Transverse colon (tissue), 4 donors: Measurements from ENCODE around the gene VPS9D1.

ENCODE experiments used
- POLR2AphosphoS5 ChIP-seq, 3 donors: sonication (generic); formaldehyde crosslinking; IDR thresholded peaks; one replicate each; pipeline ENCODE4 v1.6.1; 2016; ENCODE audit warnings: antibody characterized with exemption in 3 of 3
- TF ChIP-seq, protein P1 (sequence below), 5 experiments: fragments of 200-600 bp in 3 of 5; fragments of 450-650 bp in 2 of 5; sonication (generic) in 3 of 5; IDR thresholded peaks; 1 replicate in 2 of 5; 2 replicates in 3 of 5; pipeline ENCODE4 v1.5.1; 2016 to 2017; ENCODE audit warnings: antibody characterized with exemption in 5 of 5, inconsistent platforms in 3 of 5, mild to moderate bottlenecking in 2 of 5, moderate library complexity in 1 of 5

DNA sequence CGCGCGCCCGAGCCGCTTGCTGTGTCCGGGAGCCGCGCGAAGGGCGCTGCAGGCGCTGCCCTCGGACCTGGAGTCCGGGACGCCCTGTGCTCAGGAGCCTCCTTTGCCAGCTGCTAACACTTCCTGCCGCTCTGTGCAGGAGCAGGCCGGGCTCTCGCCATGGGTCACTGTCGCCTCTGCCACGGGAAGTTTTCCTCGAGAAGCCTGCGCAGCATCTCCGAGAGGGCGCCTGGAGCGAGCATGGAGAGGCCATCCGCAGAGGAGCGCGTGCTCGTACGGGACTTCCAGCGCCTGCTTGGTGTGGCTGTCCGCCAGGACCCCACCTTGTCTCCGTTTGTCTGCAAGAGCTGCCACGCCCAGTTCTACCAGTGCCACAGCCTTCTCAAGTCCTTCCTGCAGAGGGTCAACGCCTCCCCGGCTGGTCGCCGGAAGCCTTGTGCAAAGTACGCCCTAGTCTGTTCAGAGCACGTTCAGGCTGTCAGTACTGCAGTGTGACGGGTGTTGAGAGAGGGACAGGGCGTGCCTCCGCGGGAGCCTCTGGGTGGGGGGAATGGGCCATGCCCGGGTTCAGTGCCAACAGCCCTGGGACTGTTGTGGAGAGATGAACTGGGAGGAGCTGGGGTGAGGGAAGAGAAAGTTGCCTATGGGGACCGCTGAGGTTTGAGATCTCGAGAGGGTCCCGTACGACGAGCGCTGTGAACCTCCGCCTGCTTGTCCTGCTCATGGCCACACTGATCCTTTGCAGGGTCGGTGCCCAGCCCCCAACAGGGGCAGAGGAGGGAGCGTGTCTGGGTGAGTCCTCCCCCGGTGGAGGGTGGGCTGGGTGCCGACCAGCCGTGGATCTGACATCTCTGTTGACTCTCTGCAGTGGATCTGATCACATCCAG is 1.9 kb upstream of the VPS9D1 start:
- peak in 2 of 3 donors; percentile 55 to 90 for TF ChIP-seq POLR2AphosphoS5 (IDR thresholded peaks at IDR 0.05)
- TF ChIP-seq, protein P1, sequence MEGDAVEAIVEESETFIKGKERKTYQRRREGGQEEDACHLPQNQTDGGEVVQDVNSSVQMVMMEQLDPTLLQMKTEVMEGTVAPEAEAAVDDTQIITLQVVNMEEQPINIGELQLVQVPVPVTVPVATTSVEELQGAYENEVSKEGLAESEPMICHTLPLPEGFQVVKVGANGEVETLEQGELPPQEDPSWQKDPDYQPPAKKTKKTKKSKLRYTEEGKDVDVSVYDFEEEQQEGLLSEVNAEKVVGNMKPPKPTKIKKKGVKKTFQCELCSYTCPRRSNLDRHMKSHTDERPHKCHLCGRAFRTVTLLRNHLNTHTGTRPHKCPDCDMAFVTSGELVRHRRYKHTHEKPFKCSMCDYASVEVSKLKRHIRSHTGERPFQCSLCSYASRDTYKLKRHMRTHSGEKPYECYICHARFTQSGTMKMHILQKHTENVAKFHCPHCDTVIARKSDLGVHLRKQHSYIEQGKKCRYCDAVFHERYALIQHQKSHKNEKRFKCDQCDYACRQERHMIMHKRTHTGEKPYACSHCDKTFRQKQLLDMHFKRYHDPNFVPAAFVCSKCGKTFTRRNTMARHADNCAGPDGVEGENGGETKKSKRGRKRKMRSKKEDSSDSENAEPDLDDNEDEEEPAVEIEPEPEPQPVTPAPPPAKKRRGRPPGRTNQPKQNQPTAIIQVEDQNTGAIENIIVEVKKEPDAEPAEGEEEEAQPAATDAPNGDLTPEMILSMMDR (IDR thresholded peaks at IDR 0.05), result no peak
